Fibroblast of lung (primary cell): Measurements from ENCODE around the gene STPG2. TPM values are rescaled to one million over a fixed set of nuclear protein-coding genes. Genes with fewer than 3 reads are reported as not detected.

Source experiments
- DNase-seq, 2 donors: peaks; one replicate each; pipeline versions ENCODE4 v3.0.0 to v3.0.0-alpha.2; 2010; ENCODE audit warnings: low read depth in 2 of 2
- H2AFZ ChIP-seq: 2 replicates; pipeline ENCODE4 v1.5.1; 2012; ENCODE audit warnings: low read length, control low read depth, inconsistent platforms
- H3K27ac ChIP-seq: 2 replicates; pipeline ENCODE4 v1.5.1; 2011; ENCODE audit warnings: low read length, control low read depth; ENCODE audit not compliant: insufficient read depth
- H3K27me3 ChIP-seq: 2 replicates; pipeline ENCODE4 v1.5.1; 2011; ENCODE audit warnings: mild to moderate bottlenecking, low read length; ENCODE audit not compliant: control insufficient read depth, insufficient read depth
- H3K36me3 ChIP-seq: 2 replicates; pipeline ENCODE4 v1.5.1; 2011; ENCODE audit warnings: low read length; ENCODE audit not compliant: control insufficient read depth, insufficient read depth
- H3K4me1 ChIP-seq: 2 replicates; pipeline ENCODE4 v1.5.1; 2011; ENCODE audit warnings: low read length; ENCODE audit not compliant: control insufficient read depth, insufficient read depth; ENCODE audit errors: extremely low read depth
- H3K4me2 ChIP-seq: 2 replicates; pipeline ENCODE4 v1.5.1; 2011; ENCODE audit warnings: low read length, control low read depth; ENCODE audit not compliant: insufficient read depth; ENCODE audit errors: extremely low read depth
- H3K4me3 ChIP-seq, 4 experiments: fragments of 200-600 bp in 1 of 4; sonication (generic) in 1 of 4; replicated peaks in 1 of 4; 2 replicates each; pipeline ENCODE4 v1.5.1; 2011 to 2016; ENCODE audit warnings: low read length in 4 of 4, low read depth in 3 of 4, mild to moderate bottlenecking in 3 of 4, control low read depth in 2 of 4, inconsistent platforms in 1 of 4, mixed read lengths in 1 of 4; ENCODE audit not compliant: insufficient read depth in 1 of 4; ENCODE audit errors: control extremely low read depth in 1 of 4
- H3K79me2 ChIP-seq: 2 replicates; pipeline ENCODE4 v1.5.1; 2012; ENCODE audit warnings: mild to moderate bottlenecking, low read length, inconsistent platforms; ENCODE audit not compliant: control insufficient read depth, insufficient read depth
- H3K9ac ChIP-seq: 2 replicates; pipeline ENCODE4 v1.5.1; 2011; ENCODE audit warnings: mild to moderate bottlenecking, low read length, control low read depth; ENCODE audit not compliant: insufficient read depth
- H3K9me3 ChIP-seq: 2 replicates; pipeline ENCODE4 v1.5.1; 2012; ENCODE audit warnings: low read depth, low read length; ENCODE audit not compliant: control insufficient read depth, insufficient read depth
- H4K20me1 ChIP-seq: 2 replicates; pipeline ENCODE4 v1.5.1; 2011; ENCODE audit warnings: low read length; ENCODE audit not compliant: control insufficient read depth, insufficient read depth; ENCODE audit errors: extremely low read depth
- EZH2 ChIP-seq: IDR thresholded peaks from 2 replicates; pipeline ENCODE4 v1.5.1; 2012; ENCODE audit warnings: low read length, control low read depth, mild to moderate bottlenecking; ENCODE audit errors: missing control alignments
- polyA plus RNA-seq, 2 donors: library from polyadenylated mRNA; depleted of rRNA in 1 of 2; stranded (reverse) in 1 of 2; unstranded in 1 of 2; fragments of >200 nt; gene quantifications; 2 replicates each; pipeline ENCODE4 v1.2.1, GENCODE V29; 2011 to 2012; ENCODE audit warnings: missing spikeins in 1 of 2
- total RNA-seq: library from RNA; depleted of rRNA; stranded (reverse); fragments of >200 nt; gene quantifications from 2 replicates; pipeline ENCODE4 v1.2.1, GENCODE V29; 2014
- TF ChIP-seq, protein P1 (sequence below), 2 donors: IDR thresholded peaks in 1 of 2; conservative IDR thresholded peaks in 1 of 2; 1 replicate in 1 of 2; 2 replicates in 1 of 2; pipeline ENCODE4 v1.5.1; 2011 to 2012; ENCODE audit warnings: low read length in 2 of 2, control low read depth in 1 of 2, inconsistent platforms in 1 of 2, low read depth in 1 of 2, mild to moderate bottlenecking in 1 of 2

Gene STPG2
- total and polyA plus RNA-seq, 2 donors (not counting 1 experiment from before 2014, with no cell fraction given), result 0.17 TPM; not detected in 1

DNA sequence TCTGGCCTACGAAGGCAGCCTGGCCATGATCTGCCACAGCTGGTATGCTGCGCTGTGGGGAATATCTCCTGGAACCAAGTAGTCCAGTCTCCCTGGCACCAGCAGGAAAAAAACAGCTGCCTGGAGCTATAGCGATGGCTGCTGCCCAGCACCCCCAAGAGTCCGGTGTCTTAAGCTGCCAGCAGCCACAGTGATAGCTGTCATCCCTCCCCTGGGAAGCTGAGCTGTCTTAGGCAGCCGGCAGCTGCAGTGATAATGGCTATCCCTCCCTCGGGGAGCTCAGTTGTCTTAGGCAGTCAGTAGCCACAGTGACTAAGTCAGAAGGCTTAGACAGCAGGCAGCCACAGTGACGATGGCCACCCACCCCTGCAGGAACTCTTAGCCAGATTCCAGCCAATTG lies 205.1 kb downstream of the STPG2 start:
- Histone ChIP-seq H3K4me2 (no peak overlapping the region), H3K4me1 (no peaks in the 10 kb centered on the region), H3K27ac (no peak overlapping the region), H4K20me1 (no peaks in the 10 kb centered on the region), H3K4me3 (no peak overlapping the region), H3K36me3 (no peaks in the 10 kb centered on the region), H2AFZ (no peak overlapping the region), H3K27me3 (no peaks in the 10 kb centered on the region), H3K79me2 (no peaks in the 10 kb centered on the region), H3K9ac (no peak overlapping the region), H3K9me3 (no peaks in the 10 kb centered on the region)
- TF ChIP-seq EZH2, result no peak
- TF ChIP-seq, protein P1, sequence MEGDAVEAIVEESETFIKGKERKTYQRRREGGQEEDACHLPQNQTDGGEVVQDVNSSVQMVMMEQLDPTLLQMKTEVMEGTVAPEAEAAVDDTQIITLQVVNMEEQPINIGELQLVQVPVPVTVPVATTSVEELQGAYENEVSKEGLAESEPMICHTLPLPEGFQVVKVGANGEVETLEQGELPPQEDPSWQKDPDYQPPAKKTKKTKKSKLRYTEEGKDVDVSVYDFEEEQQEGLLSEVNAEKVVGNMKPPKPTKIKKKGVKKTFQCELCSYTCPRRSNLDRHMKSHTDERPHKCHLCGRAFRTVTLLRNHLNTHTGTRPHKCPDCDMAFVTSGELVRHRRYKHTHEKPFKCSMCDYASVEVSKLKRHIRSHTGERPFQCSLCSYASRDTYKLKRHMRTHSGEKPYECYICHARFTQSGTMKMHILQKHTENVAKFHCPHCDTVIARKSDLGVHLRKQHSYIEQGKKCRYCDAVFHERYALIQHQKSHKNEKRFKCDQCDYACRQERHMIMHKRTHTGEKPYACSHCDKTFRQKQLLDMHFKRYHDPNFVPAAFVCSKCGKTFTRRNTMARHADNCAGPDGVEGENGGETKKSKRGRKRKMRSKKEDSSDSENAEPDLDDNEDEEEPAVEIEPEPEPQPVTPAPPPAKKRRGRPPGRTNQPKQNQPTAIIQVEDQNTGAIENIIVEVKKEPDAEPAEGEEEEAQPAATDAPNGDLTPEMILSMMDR (conservative IDR thresholded peaks at IDR 0.05 in 1 of 2, IDR thresholded peaks at IDR 0.05 in 1 of 2; ENCODE audit: low read depth in 1 of 2, low read length in 2 of 2), result no peak
- no peak for DNase-seq

DNA sequence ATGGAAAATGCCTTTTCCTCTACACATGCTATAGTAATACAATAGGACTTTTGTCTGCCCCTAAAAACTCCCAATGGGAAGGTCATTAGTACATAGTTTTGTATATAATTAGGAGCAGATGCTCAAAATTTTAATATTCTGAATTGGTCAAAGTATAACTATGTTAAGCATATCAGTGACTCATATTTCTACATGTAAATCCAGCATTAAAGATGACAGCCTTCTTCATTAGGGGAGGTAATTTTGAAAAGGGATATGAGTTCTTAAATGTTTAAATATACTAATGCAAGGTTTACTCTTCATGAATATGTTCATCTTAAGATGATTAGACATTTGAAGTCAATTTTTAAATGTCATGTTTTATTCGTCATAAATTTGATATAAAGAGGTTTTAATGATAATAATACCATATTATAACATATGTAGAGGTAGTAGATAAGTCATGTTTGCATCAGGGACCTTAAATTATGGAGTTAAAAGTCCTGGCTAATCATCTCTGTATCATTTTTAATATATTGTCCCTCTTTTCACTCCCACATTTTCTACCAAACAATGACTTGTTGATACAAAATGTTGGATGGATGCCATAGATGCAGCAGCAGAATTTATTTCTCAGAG lies 218.8 kb downstream of the STPG2 start:
- Histone ChIP-seq H4K20me1 (no peaks in the 10 kb centered on the region), H3K4me1 (no peaks in the 10 kb centered on the region), H3K9me3 (no peaks in the 10 kb centered on the region), H3K9ac (no peak overlapping the region), H2AFZ (no peak overlapping the region), H3K4me3 (no peak overlapping the region), H3K4me2 (no peak overlapping the region), H3K79me2 (no peaks in the 10 kb centered on the region), H3K27ac (no peak overlapping the region), H3K36me3 (no peaks in the 10 kb centered on the region), H3K27me3 (no peaks in the 10 kb centered on the region)
- no peak for DNase-seq
- TF ChIP-seq, protein P1 (conservative IDR thresholded peaks at IDR 0.05 in 1 of 2, IDR thresholded peaks at IDR 0.05 in 1 of 2; ENCODE audit: low read depth in 1 of 2, low read length in 2 of 2), result no peak
- TF ChIP-seq EZH2, result no peak

DNA sequence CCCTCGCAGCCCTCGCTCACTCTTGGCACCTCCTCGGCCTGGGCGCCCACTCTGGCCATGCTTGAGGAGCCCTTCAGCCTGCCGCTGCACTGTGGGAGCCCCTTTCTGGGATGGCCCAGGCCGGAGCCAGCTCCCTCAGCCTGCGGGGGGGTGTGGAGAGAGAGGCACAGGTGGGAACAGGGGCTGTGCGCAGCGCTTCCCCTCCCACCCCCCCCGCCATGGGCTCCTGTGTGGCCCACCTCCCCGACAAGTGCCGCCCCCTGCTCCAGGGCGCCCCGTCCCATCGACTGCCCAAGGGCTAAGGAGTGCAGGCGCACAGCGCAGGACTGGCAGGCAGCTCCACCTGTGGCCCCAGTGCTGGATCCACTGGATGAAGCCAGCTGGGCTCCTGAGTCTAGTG lies 220.2 kb downstream of the STPG2 start:
- Histone ChIP-seq H2AFZ (no peak overlapping the region), H3K79me2 (no peaks in the 10 kb centered on the region), H3K9me3 (no peaks in the 10 kb centered on the region), H3K36me3 (no peaks in the 10 kb centered on the region), H3K4me3 (no peak overlapping the region), H3K4me2 (no peak overlapping the region), H4K20me1 (no peaks in the 10 kb centered on the region), H3K27me3 (no peaks in the 10 kb centered on the region), H3K9ac (no peak overlapping the region), H3K27ac (no peak overlapping the region), H3K4me1 (no peaks in the 10 kb centered on the region)
- no peak for DNase-seq
- no peak for TF ChIP-seq EZH2
- TF ChIP-seq, protein P1 (conservative IDR thresholded peaks at IDR 0.05 in 1 of 2, IDR thresholded peaks at IDR 0.05 in 1 of 2; ENCODE audit: low read depth in 1 of 2, low read length in 2 of 2), result no peak
